NCI-H524 treated with DMSO at 0.1 percent for 48 hours (cell line): ENCODE results near the gene CNTNAP4.
A peak's percentile ranks its signal among the peaks of the same experiment; 100 is the strongest.

Experiments
- DNase-seq: peaks from one replicate; lab custom pipeline; 2025; lab: John Stamatoyannopoulos, UW

Gene CNTNAP4

GRCh38 chr16:76309639-76310335 lies 32.6 kb downstream of the CNTNAP4 start:
- no peak for DNase-seq

GRCh38 chr16:76311260-76311659 lies 34.1 kb downstream of the CNTNAP4 start:
- no peak for DNase-seq

- DNase-seq, result no peak
Observed at GRCh38 chr16:76318565-76318964, 41.4 kb downstream of the CNTNAP4 start.

GRCh38 chr16:76329106-76329505 lies 51.9 kb downstream of the CNTNAP4 start:
- DNase-seq, result no peak

GRCh38 chr16:76335180-76335974 lies 58.2 kb downstream of the CNTNAP4 start:
- DNase-seq, result peak; percentile 28

- no peak for DNase-seq
Observed at GRCh38 chr16:76336112-76336511, 58.9 kb downstream of the CNTNAP4 start.

GRCh38 chr16:76338472-76338871 lies 61.3 kb downstream of the CNTNAP4 start:
- no peak for DNase-seq

GRCh38 chr16:76343769-76344168 lies 66.6 kb downstream of the CNTNAP4 start:
- no peak for DNase-seq

- DNase-seq, result no peak
Observed at GRCh38 chr16:76345163-76345661, 68.0 kb downstream of the CNTNAP4 start.

GRCh38 chr16:76346210-76346609 lies 69.0 kb downstream of the CNTNAP4 start:
- no peak for DNase-seq

GRCh38 chr16:76351441-76351840 lies 74.2 kb downstream of the CNTNAP4 start:
- DNase-seq, result no peak

GRCh38 chr16:76360404-76360803 lies 83.2 kb downstream of the CNTNAP4 start:
- DNase-seq, result no peak

GRCh38 chr16:76370344-76370743 lies 93.1 kb downstream of the CNTNAP4 start:
- no peak for DNase-seq

GRCh38 chr16:76371441-76371840 lies 94.2 kb downstream of the CNTNAP4 start:
- DNase-seq, result no peak

GRCh38 chr16:76373998-76374397 lies 96.8 kb downstream of the CNTNAP4 start:
- no peak for DNase-seq

- DNase-seq, result no peak
Observed at GRCh38 chr16:76376988-76377387, 99.8 kb downstream of the CNTNAP4 start.

GRCh38 chr16:76378020-76378419 lies 100.8 kb downstream of the CNTNAP4 start:
- DNase-seq, result no peak

- no peak for DNase-seq
Observed at GRCh38 chr16:76381096-76381495, 103.9 kb downstream of the CNTNAP4 start.

GRCh38 chr16:76385601-76386230 lies 108.5 kb downstream of the CNTNAP4 start:
- no peak for DNase-seq

GRCh38 chr16:76386784-76387183 lies 109.6 kb downstream of the CNTNAP4 start:
- no peak for DNase-seq

- no peak for DNase-seq
Observed at GRCh38 chr16:76387994-76388393, 110.8 kb downstream of the CNTNAP4 start.

- DNase-seq, result no peak
Observed at GRCh38 chr16:76389126-76389525, 111.9 kb downstream of the CNTNAP4 start.

- DNase-seq, result no peak
Observed at GRCh38 chr16:76390476-76390875, 113.3 kb downstream of the CNTNAP4 start.
